Activated CD4-positive, CD25-positive, alpha-beta regulatory T cell treated with anti-CD3 and anti-CD28 coated beads, Interleukin-2, amount 50 U/mL, for 72 hours (primary cell): ENCODE results near the gene THOC5.
"Not testable (repeated sequence)": the region's sequence is repeated elsewhere in the genome, so short reads cannot be mapped to it uniquely, and the experiment has no call there.

Experiments
- DNase-seq: peaks from one replicate; pipeline ENCODE4 v3.0.0; 2021

Gene THOC5

GRCh38 chr22:29559853-29560252 is 6.3 kb upstream of the THOC5 start:
- no peak for DNase-seq

GRCh38 chr22:29559030-29559429 is 5.5 kb upstream of the THOC5 start:
- DNase-seq: no peak

- DNase-seq: no peak
These were observed 1.6 kb upstream of the THOC5 start for GRCh38 chr22:29555065-29555644.

GRCh38 chr22:29552357-29552756 is 1.2 kb downstream of the THOC5 start:
- not testable (repeated sequence) for DNase-seq

GRCh38 chr22:29550005-29550404 is 3.6 kb downstream of the THOC5 start:
- no peak for DNase-seq

GRCh38 chr22:29545045-29545444 is 8.5 kb downstream of the THOC5 start:
- DNase-seq: not testable (repeated sequence)

GRCh38 chr22:29541845-29542244 is 11.7 kb downstream of the THOC5 start:
- no peak for DNase-seq

- DNase-seq: no peak
These were observed 14.5 kb downstream of the THOC5 start for GRCh38 chr22:29539105-29539504.

- DNase-seq: no peak
These were observed 17.1 kb downstream of the THOC5 start for GRCh38 chr22:29536411-29536810.

- DNase-seq: no peak
These were observed 22.1 kb downstream of the THOC5 start for GRCh38 chr22:29531419-29531818.

GRCh38 chr22:29530716-29531115 is 22.8 kb downstream of the THOC5 start:
- DNase-seq: no peak

GRCh38 chr22:29528144-29528543 is 25.4 kb downstream of the THOC5 start:
- DNase-seq: no peak

- no peak for DNase-seq
These were observed 28.9 kb downstream of the THOC5 start for GRCh38 chr22:29524442-29525191.

GRCh38 chr22:29523761-29524160 is 29.8 kb downstream of the THOC5 start:
- DNase-seq: no peak

- no peak for DNase-seq
These were observed 32.0 kb downstream of the THOC5 start for GRCh38 chr22:29521526-29521925.

- DNase-seq: no peak
These were observed 32.7 kb downstream of the THOC5 start for GRCh38 chr22:29520851-29521250.

GRCh38 chr22:29519996-29520395 is 33.6 kb downstream of the THOC5 start:
- no peak for DNase-seq

- no peak for DNase-seq
These were observed 35.1 kb downstream of the THOC5 start for GRCh38 chr22:29518427-29518826.

- no peak for DNase-seq
These were observed 36.2 kb downstream of the THOC5 start for GRCh38 chr22:29517215-29517908.

- no peak for DNase-seq
These were observed 41.5 kb downstream of the THOC5 start for GRCh38 chr22:29512031-29512430.

- no peak for DNase-seq
These were observed 42.3 kb downstream of the THOC5 start for GRCh38 chr22:29511126-29511862.

GRCh38 chr22:29510542-29510941 is 43.0 kb downstream of the THOC5 start:
- DNase-seq: no peak

GRCh38 chr22:29509815-29510214 is 43.7 kb downstream of the THOC5 start:
- no peak for DNase-seq
